ENCODE measurements around the gene EXTL2. TPM values are rescaled to one million over a fixed set of nuclear protein-coding genes. Genes with fewer than 3 reads are reported as not detected.

EXTL2 gene
- total RNA-seq, 1 donor from 2014 or later: 2.6 TPM

DNA sequence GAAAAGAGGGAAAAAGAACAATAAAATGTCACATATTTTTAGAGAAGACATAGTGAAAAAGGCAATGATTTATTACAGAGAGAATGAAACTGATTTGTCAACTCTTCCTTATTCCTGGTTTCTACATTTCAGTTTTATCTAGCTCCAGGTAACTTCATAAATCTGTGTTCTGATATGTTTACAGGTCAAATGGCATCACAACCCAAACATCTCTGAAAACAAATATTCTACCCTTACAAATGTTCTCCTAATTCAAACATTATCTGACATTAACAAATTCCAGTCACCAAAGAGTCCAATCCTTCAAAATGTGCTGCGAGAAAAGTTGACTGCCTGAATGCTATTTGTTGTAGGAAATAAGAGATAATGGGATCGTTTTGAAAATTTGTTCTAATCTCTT is 20.2 kb downstream of the EXTL2 start:
- FAIRE-seq: no peak

GRCh38 chr1:100869996-100870395 is 24.6 kb downstream of the EXTL2 start:
- TF ChIP-seq CTCF (IDR thresholded peaks at IDR 0.05; ENCODE audit: insufficient read depth, low read length, severe bottlenecking): no peak
- FAIRE-seq (no peak), DNase-seq (ENCODE audit: low read depth) (no peak)
- Histone ChIP-seq H3K27me3 (ENCODE audit: control insufficient read depth, insufficient read depth, low read length) (no peaks in the 10 kb centered on the region), H3K36me3 (ENCODE audit: control insufficient read depth, insufficient read depth, low read length) (no peaks in the 10 kb centered on the region), H3K4me3 (ENCODE audit: low read depth, low read length) (no peak overlapping the region)

More for the DNA sequence above, 20.2 kb downstream of the EXTL2 start:
- Histone ChIP-seq H3K27me3 (ENCODE audit: control insufficient read depth, insufficient read depth, low read length) (no peaks in the 10 kb centered on the region), H3K36me3 (ENCODE audit: control insufficient read depth, insufficient read depth, low read length) (no peaks in the 10 kb centered on the region), H3K4me3 (ENCODE audit: low read depth, low read length) (no peak overlapping the region)
- TF ChIP-seq CTCF (IDR thresholded peaks at IDR 0.05; ENCODE audit: insufficient read depth, low read length, severe bottlenecking): no peak
- DNase-seq (ENCODE audit: low read depth): no peak

GRCh38 chr1:100868364-100868995 is 26.2 kb downstream of the EXTL2 start:
- no peak for FAIRE-seq
- no peaks in the 10 kb centered on the region for H3K36me3 ChIP-seq (ENCODE audit: control insufficient read depth, insufficient read depth, low read length)
- H3K4me3 ChIP-seq (ENCODE audit: low read depth, low read length): no peak overlapping the region
- DNase-seq (ENCODE audit: low read depth): peak; percentile 47
- no peaks in the 10 kb centered on the region for H3K27me3 ChIP-seq (ENCODE audit: control insufficient read depth, insufficient read depth, low read length)
- TF ChIP-seq CTCF (IDR thresholded peaks at IDR 0.05; ENCODE audit: insufficient read depth, low read length, severe bottlenecking): no peak

DNA sequence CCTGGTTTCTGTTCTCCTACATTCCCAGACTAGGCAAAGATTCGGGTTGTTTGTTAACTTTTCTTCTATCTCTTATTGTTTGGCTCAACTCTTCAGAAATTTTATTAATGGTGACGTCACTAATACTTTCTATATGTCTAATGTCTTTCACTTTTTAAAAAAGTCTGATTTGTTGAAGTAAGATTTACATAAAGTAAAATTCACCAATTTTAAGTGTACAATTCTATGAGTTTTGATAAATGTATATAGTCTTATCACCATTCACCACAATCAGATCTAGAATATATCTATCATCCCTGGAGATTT is 27.8 kb downstream of the EXTL2 start:
- no peak overlapping the region for H3K4me3 ChIP-seq (ENCODE audit: low read depth, low read length)
- FAIRE-seq: no peak
- no peaks in the 10 kb centered on the region for H3K27me3 ChIP-seq (ENCODE audit: control insufficient read depth, insufficient read depth, low read length)
- no peaks in the 10 kb centered on the region for H3K36me3 ChIP-seq (ENCODE audit: control insufficient read depth, insufficient read depth, low read length)
- no peak for TF ChIP-seq CTCF (IDR thresholded peaks at IDR 0.05; ENCODE audit: insufficient read depth, low read length, severe bottlenecking)
- no peak for DNase-seq (ENCODE audit: low read depth)

DNA sequence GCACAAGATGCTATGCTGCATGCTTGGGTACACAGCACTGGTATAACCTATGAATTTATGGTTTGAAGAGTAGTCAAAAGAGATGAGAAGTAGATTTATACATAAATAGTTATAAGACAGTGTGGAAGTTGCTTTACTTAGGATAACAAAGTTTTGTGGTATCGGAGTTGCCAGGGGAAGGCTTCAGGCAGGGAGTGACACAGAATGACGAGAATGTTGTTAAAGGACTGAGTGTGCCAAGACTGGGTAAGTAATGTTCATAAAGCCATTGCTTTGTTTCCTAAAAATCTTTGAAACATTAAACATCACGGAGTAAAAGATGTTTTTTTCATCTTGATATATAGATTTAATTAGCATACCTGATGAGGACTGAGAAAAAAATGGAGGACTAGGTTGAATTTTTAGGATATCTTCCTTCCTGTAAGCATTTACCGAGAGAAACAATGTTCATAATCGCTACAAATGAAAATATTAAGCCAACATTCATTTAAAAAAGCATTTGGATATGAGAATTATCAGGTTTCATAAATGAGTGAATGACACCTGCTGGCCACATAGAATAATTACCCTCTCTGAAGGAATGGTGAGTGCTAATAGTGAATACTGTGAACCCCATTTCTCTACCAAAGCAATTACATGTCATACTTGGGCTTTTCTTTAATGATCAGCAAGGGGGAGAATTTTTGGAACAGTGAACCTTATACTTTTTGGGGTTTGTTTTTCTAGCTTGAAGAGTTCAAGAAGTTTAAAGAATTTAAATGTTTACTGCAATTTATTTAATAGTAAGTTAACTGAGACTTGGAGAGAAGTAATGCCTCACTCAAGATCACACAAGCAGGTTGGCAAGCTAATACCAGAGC is 28.4 kb downstream of the EXTL2 start:
- Histone ChIP-seq H3K27me3 (ENCODE audit: control insufficient read depth, insufficient read depth, low read length) (no peaks in the 10 kb centered on the region), H3K36me3 (ENCODE audit: control insufficient read depth, insufficient read depth, low read length) (no peaks in the 10 kb centered on the region), H3K4me3 (ENCODE audit: low read depth, low read length) (no peak overlapping the region)
- no peak for FAIRE-seq
- peak; percentile 45 for TF ChIP-seq CTCF (IDR thresholded peaks at IDR 0.05; ENCODE audit: insufficient read depth, low read length, severe bottlenecking)
- DNase-seq (ENCODE audit: low read depth): peak; percentile 42

All from bronchial epithelial cell (primary cell).